Activated CD8-positive, alpha-beta memory T cell treated with anti-CD3 and anti-CD28 coated beads, Interleukin-2, amount 50 U/mL, for 24 hours (primary cell): ENCODE data around the gene CDC16.
"Not testable (repeated sequence)": the region's sequence is repeated elsewhere in the genome, so short reads cannot be mapped to it uniquely, and the experiment has no call there.

Experiments
- DNase-seq: peaks from one replicate; pipeline ENCODE4 v3.0.0-alpha.2; 2020; ENCODE audit errors: extremely low read depth

Gene CDC16

DNA sequence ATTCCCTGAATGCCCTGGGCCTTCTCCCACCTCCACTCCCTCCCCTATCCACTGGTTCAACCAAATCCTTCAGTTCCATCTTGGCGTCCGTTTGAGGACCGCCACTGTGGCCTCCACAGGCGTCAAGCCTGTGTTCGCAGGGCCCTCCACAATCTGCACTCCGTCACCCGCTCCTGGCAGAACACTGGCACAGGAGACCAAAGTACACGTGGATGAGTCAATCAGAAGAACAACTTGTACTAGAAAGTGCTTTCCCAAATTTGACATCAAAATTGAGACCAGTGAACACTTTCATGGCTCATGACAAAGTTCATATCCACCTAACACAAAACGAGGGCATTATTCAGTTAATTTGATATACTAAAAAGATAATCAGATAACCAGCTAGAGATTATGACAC, 6.5 kb upstream of the CDC16 start:
- no peak for DNase-seq

DNA sequence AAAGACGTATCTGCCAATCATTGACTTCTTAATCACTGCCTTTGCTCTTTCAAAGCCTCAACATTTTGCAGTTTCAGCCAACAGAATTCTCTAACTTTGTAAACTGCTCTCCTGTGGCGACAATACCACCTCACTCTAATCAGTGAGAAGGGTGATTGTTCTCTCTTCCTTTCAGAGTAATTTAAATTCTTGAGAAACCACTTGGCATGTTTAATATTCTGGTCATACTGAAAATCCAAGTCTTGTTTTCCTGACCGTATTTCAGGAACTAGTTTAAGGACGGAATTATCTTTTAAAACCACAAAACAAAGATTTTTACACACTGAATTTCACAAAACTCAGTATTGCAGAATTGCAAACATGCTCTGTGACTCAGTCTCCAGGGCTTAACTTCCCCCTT, 5.2 kb upstream of the CDC16 start:
- no peak for DNase-seq

DNA sequence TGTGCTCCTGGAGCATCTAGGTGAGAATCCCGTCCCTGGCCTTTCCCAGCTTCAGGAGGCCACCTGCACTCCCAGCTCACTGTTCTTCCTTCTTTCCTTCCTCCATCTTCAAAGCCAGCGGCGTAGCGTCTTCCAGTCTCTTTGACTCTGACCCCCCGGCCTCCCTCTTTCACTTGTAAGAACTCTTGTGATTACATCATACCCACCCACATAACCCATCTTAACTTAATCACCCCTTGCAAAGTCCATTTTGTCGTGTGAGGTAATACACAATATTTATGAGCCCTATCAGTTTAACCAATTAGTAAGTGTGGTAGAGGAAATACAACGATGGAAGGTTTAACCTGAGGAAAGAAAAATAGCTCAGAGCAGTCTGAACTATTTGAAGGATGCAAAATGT, 4.6 kb upstream of the CDC16 start:
- no peak for DNase-seq

DNA sequence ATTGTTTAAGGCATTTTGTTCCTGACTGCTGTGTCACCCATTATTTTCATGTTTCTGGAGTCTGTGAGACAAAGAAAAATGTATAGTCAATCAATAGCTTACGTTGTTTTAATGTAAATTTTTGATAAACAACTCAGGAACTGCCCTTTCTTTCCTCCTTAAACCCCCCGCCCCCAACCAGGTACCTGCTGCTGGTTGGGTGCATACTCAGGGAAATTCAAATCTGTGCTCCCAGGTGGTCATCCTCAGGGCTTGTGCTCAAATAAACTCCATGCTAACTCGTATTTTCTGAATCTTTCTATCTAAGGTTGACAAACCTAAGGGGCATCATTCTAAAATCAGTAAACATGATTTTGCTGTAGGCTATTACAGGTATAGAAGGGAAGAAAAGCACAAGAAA, 4.1 kb upstream of the CDC16 start:
- DNase-seq = no peak

DNA sequence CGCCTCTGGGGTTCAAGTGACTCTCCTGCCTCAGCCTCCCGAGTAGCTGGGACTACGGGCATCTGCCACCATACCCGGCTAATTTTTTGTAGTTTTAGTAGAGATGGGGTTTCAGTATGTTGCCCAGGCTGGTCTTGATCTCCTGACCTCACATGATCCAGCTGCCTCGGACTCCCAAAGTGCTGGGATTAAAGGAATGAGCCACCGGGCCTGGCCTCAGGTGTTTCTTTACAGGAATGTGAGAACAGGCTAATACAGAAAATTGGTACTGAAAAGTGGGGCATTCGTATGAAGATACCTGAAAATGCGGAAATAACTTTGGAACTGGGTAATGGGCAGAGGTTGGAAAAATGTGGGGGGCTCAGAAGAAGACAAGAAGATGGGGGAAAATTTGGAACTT, 2.8 kb upstream of the CDC16 start:
- DNase-seq = no peak

DNA sequence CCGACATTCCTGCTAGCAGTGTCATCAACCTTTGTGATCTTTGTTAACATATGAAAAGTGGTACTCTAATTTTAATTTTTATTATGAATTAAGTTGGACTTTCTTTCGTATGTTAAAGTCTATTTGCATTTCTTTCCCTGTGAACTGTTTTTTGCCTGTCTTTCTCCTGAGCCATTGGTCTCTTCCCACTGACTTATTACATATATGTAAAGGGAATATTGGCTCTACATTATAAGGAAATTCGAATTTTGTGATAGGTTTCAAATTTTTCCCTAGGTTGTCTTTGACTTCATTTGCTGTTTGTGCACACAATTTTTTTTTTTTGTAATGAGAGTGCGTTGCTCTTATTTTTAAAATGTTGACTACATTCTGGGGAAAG, 442 bp upstream of the CDC16 start:
- DNase-seq = no peak

DNA sequence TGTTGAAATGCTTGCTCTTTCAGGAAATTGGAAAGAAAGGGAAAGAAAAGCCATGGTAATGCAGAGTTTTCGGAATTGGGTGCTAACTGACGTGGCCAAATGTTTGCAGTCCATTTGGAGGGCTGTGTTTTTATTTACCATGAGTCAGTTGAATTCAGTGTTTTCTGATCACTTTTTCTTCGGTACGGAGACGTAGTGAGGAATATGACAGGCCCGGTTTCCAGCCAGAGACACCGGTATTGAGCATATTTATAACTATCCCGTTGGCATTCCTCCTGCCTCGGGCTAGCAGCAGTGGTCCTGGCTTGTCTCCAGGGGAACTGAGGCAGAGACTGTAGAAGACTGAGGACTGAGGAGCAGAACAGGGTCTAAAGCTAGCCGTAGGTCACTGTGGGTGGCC, 1.0 kb downstream of the CDC16 start:
- DNase-seq = no peak

DNA sequence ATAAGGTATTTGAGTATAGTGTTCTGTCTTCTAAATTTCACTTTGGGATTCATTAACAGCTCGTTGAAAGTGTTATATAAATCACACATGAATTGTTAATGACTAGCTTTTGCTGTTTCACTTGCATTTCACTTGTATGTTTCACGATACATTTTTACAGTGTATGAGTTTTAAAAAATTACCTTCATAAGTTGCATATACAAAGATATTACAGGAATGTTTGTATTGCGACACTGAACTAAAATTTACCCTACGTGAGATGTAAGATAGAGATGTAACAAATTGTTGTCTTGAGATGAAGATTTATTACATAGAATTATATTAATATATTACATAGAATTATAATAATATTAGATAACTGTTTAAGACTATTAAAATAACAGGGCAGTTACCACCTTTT, 1.5 kb downstream of the CDC16 start:
- DNase-seq = no peak

DNA sequence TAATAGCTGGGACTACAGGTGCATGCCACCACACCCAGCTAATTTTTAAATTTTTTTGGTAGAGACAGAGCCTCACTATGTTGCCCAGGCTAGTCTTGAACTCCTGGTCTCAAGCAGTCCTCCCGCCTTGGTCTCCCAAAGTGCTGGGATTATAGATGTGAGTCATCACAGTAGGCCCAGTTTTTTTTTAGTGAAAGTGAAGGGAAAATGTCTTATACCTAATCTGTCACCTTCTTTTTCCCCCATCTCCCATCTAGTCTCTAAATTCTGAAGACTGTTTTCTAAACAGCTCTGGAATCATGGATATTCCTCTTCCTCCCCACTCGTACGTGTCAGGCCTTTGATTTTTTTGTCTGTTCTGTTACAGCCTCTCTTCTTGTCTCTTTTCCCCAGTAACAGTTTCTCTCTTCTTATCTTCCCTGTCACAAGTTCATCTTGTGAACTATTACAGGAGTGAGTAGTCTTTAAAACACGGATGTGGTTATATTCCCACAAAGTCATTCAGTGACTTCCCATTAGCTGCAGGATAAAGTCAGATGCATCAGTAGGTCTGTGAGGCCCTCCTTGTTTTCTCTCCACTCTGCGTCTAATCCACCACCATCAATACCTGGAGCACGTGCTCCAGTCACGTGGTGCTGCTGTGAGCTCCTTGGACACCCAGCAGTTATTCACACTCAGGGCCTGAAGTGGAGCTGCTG, 2.9 kb downstream of the CDC16 start:
- no peak for DNase-seq

DNA sequence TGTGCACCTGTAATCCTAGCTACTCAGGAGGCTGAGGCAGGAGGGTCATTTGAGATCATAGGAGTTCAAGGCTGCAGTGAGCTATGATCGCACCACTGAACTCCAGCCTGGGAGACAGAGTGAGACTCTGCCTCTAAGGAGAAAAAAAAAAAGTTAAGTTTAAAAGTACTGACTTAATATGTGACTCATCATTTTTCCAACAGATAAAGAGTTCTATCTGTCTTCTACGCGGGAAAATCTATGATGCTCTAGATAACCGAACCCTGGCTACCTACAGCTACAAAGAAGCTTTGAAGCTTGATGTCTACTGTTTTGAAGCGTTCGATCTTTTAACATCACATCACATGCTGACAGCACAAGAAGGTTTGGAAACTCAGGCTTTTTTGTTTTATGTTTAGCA, 7.2 kb downstream of the CDC16 start:
- no peak for DNase-seq

DNA sequence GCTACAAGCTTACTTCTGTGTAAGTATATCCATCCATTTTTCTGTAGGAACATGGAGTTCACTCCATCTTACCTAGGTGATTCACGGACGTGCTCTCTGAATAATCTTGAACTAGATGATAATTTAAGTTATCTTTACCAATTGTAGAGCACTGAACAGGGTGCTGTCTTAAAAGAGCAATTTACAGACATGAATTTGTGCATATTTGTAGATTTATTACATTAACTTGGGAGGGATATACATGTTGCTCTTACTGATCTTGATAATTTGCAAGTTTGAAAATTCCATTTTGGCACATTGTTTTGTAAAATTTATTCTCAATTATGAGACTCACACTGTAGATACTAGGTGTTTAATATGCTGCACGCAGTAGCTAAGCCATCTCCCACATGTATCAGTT, 9.3 kb downstream of the CDC16 start:
- no peak for DNase-seq

DNA sequence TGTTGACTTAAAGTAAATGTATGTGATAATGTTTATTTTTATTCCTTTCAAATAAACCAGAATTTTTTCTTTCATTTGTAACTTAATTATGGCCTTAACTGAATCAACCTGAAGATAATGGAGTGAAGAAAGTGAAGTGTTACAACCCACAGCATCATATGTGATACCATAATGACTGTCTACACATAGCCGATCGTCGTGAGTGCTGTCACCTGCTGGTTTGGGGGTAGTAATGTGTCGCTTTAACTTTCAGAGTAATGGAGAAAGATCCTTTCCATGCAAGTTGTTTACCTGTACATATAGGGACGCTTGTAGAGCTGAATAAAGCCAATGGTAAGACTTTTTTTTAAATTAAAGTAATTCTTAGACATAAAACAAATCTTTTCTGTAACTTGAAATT, 9.9 kb downstream of the CDC16 start:
- no peak for DNase-seq

DNA sequence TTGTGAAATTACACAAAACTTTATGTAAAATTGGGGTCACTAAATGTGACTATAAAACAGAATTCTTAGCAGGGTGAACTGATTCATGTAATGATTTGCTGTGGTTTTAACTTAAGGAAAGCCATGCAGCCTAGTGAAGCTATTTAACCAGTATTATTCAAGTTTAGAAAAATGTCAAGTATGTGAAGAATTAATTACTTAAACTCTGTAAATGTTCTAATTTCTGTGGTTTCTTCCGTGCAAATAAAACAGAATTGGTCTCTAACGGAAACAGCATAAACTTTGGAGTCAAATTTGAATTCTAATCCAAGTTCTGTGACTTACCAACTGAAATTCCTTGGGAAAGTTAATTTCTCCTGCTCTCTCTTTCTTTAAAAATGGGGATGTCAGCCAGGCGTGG, 13.3 kb downstream of the CDC16 start:
- DNase-seq = no peak

DNA sequence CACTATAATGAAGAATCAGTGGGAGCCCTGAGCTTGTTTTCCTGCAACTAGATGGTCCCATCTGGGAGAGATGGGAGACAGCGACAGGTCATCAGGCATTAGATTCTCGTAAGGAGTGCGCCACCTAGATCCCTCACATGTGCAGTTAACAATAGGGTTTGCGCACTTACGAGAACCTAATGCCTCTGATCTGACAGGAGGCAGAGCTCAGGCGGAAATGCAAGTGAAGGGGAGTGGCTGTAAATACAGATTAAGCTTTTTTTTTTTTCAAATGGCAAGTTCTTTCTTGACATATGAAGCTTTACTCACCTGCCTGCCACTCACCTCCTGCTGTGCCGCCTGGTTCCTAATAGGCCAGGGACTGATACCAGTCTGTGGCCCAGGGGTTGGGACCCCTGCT, 14.4 kb downstream of the CDC16 start:
- DNase-seq = no peak

DNA sequence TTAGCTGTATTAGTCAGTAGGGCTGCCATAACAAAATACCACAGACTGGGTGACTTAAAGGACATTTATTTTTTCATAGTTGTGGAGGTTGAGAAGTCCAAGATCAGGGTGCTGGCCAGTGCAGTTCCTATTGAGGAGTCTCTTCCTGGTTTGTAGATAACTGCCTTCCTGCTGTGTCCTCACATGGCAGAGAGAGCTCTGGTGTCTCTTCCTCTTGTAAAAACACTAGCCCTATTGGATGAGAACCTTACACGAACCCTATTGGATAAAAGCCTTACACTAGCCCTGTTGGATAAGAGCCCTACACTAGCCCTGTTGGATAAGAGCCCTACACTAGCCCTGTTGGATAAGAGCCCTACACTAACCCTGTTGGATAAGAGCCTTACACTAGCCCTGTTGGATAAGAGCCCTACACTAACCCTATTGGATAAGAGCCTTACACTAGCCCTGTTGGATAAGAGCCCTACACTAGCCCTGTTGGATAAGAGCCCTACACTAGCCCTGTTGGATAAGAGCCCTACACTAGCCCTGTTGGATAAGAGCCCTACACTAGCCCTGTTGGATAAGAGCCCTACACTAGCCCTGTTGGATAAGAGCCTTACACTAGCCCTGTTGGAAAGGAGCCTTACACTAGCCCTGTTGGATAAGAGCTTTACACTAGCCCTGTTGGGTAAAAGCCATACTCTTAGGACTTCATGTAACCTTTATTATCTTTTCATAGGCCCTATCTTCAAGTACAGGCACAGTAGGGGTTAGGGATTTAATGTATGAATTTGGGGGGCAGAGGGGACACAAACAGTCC, 17.1 kb downstream of the CDC16 start:
- not testable (repeated sequence) for DNase-seq

DNA sequence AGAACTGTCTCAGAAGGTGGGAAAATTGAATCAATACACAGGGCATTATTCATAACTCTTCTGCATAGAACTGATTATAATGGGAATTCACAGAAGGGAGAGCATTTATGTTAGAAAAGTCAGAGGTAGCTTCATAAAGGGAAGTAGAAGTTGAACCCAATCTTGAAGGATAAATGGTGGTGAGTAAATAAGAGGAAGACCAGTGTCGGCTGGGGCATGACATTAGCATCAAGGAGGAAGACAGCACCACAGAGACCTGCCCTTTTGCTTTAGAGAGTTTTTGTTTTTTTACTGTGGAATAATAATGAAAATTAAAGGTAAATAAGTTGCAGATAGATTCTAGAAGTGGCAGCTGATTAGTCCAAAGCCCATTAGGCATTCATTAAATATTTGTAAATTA, 21.9 kb downstream of the CDC16 start:
- no peak for DNase-seq

DNA sequence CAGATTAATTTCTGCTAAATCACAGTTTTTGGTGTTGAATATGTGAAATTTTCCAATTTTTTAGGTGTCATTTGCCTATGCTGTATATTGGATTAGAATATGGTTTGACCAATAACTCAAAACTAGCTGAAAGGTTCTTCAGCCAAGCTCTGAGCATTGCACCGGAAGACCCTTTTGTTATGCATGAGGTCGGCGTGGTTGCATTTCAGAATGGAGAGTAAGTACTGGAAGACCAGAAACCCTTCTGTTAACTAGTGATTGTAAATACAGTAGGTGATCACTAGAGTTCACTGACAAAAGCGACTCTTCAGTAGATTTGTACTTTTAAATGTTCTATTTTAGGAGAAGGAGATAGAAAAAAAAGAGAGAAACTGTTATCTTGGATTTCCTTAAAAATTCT, 22.3 kb downstream of the CDC16 start:
- DNase-seq = no peak

DNA sequence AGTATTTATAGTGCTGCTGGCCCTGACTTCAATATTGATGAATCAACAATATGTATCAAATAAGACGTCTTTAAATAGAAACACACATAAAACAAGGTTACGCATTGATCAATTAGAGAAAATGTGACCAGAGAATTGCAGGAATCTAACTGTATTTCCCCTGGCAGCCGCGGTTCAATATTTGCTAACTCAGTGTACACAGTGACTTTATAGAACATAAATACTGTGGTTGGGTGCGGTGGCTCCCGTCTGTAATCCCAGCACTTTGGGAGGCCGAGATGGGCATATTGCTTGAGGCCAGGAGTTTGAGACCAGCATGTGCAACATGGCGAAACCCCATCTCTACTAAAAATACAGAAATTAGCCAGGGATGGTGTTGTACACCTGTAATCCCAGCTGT, 23.9 kb downstream of the CDC16 start:
- no peak for DNase-seq

DNA sequence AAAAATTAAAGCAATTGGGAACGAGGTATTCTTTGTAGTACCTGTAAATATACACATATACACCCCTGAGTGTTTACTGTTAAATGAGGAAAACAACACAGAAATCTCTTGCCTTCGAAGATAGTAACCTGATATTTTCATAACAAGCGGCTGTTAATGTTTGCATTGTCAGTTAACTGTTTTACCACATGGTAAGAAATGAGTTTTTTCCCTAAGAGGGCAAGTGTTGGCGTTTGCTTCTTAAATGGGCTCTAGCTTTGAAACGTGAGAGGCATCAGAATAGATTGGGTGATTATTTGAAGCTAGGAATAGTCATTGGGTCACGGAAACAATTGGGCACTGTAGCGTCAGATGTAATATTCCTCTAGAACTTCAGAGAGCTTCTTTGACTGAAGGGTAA, 24.7 kb downstream of the CDC16 start:
- DNase-seq = no peak

DNA sequence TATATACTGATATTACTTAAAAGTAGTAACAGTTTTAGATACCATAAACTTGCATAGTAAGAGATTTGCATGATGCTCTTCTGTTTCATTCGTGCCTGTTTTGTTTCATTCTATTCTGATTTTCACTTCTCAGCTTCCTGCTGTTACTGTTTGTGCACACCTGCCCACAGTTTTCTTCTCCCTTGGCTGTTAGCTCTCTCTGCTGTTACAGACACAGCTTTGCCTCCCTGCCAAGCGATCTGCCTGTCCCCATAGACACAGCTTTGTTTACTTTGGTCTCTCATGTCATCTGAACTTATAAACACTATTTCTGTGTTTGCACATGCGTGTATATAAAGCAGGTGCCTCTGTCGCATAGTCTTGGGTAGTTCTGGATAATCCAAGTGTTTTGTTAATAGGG, 25.3 kb downstream of the CDC16 start:
- no peak for DNase-seq

DNA sequence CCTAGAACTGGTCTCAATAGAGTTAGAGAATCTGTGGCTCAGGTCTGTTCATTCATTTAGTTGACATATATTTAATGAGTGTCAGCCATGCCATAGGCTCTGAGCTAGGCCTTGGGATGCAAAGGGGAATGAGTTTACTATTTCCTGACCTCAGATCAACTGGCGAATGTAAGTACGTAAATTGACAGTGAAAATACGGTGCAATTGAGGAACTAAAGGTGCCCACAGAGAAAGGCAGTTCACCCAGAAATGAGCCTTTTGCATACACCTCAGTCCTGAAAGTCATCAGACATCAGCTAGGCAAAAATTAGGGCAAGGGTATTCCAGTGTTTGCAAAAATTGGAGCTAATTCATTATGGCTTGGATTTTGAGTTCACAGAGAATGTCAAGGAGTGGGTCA, 26.1 kb downstream of the CDC16 start:
- no peak for DNase-seq

DNA sequence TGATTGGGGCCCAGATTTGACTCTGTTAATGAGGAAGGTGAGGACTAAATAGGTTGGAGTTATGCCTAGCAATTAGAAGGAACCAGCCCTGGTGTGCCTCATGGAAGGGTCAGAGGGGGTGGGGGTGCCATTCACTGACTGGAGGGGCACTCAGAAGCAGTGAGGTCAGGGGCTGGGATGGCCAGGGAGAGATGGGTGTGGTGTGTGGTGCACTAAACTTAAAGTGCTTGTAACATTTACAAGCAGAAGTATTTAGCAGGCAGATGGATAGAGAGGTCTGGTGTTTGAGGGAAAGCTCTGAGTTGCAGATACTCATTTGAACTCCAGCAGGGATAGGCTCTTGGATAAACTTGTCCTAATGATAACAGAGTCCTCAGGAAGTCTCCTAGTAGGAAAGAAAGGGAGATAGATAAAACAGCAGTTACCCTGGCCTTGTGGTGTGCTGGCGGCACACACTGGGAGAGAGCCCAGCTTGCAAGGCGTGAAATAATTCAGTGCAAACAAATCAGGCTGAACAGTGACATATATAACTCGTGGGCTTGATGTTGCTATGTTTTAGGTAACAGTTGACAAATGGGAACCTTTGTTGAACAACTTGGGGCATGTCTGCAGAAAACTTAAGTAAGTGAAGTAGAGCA, 26.8 kb downstream of the CDC16 start:
- no peak for DNase-seq

DNA sequence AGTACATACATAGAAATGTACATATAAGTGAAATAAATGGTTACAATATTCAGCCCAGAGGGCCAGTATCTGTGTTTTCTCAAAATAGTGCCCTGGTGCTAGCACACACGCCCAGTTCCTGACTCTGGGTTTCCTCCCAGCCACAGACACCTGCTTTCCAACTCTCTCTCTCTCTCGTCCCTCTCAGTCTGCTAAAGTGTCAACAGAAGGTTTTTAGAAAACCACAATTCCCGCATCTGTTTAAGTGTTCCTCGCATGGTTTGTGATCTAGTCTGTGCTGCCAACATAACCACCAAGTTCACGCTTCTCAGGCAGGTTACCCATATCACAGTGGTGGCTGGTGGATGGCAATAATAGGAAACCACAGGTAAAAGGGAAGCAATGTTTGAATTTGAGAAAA, 28.9 kb downstream of the CDC16 start:
- DNase-seq = no peak
